NT2/D1 (cell line): ENCODE data around the gene SCD.

Source experiments
- DNase-seq: peaks from one replicate; pipeline ENCODE4 v3.0.0-alpha.2; 2011; ENCODE audit warnings: low read depth, low spot score
- H3K27me3 ChIP-seq: 2 replicates; pipeline ENCODE4 v1.6.0; 2011; ENCODE audit warnings: mild to moderate bottlenecking; ENCODE audit not compliant: insufficient read length, insufficient read depth
- H3K36me3 ChIP-seq: 2 replicates; pipeline ENCODE4 v1.6.1; 2011; ENCODE audit warnings: mild to moderate bottlenecking, low read length, mixed read lengths; ENCODE audit not compliant: insufficient read depth, insufficient read length
- H3K4me1 ChIP-seq: 2 replicates; pipeline ENCODE4 v1.5.1; 2011; ENCODE audit not compliant: insufficient read depth, insufficient read length
- H3K4me3 ChIP-seq: 2 replicates; pipeline ENCODE4 v1.5.1; 2011; ENCODE audit warnings: low read depth; ENCODE audit not compliant: insufficient read length
- H3K9ac ChIP-seq: 2 replicates; pipeline ENCODE4 v1.6.0; 2011; ENCODE audit warnings: low read depth; ENCODE audit not compliant: insufficient read length
- H3K9me3 ChIP-seq: 2 replicates; pipeline ENCODE4 v1.5.1; 2011; ENCODE audit warnings: mild to moderate bottlenecking, low read length; ENCODE audit not compliant: insufficient read depth
- SUZ12 ChIP-seq: IDR thresholded peaks from 2 replicates; pipeline ENCODE4 v1.6.1; 2011; ENCODE audit not compliant: insufficient read length, insufficient read depth; ENCODE audit errors: extremely low read depth
- YY1 ChIP-seq: IDR thresholded peaks from 2 replicates; pipeline ENCODE4 v1.6.1; 2011; ENCODE audit not compliant: insufficient read length, insufficient read depth
- ZNF274 ChIP-seq: IDR thresholded peaks from 2 replicates; pipeline ENCODE4 v1.6.1; 2011; ENCODE audit warnings: mild to moderate bottlenecking, low read depth, low read length

The SCD gene

GRCh38 chr10:100347568-100348195, 649 bp downstream of the SCD start:
- Histone ChIP-seq H3K9ac (peak overlapping the region; percentile 97), H3K4me1 (peaks cover 7% of the 10 kb centered on the region), H3K27me3 (no peaks in the 10 kb centered on the region), H3K4me3 (peak overlapping the region; percentile 95), H3K36me3 (peaks cover 47% of the 10 kb centered on the region), H3K9me3 (no peaks in the 10 kb centered on the region)
- no peak for DNase-seq
- TF ChIP-seq ZNF274 (no peak), YY1 (no peak), SUZ12 (no peak)

GRCh38 chr10:100348389-100348927, 1.4 kb downstream of the SCD start:
- Histone ChIP-seq H3K36me3 (peaks cover 52% of the 10 kb centered on the region), H3K27me3 (no peaks in the 10 kb centered on the region), H3K9me3 (no peaks in the 10 kb centered on the region), H3K4me3 (peak overlapping the region; percentile 95), H3K4me1 (peaks cover 7% of the 10 kb centered on the region), H3K9ac (peak overlapping the region; percentile 97)
- DNase-seq = no peak
- TF ChIP-seq YY1 = no peak
- no peak for TF ChIP-seq SUZ12
- TF ChIP-seq ZNF274 = no peak

- no peak for DNase-seq
- H3K4me1 ChIP-seq = peaks cover 7% of the 10 kb centered on the region
- peaks cover 58% of the 10 kb centered on the region for H3K36me3 ChIP-seq
- H3K4me3 ChIP-seq = peak overlapping the region; percentile 95
- H3K9me3 ChIP-seq = no peaks in the 10 kb centered on the region
- H3K9ac ChIP-seq = peak overlapping the region; percentile 97
- TF ChIP-seq SUZ12 (no peak), ZNF274 (no peak), YY1 (no peak)
- H3K27me3 ChIP-seq = no peaks in the 10 kb centered on the region
Observed at GRCh38 chr10:100349087-100349486, 2.1 kb downstream of the SCD start.

GRCh38 chr10:100349672-100350071, 2.6 kb downstream of the SCD start:
- Histone ChIP-seq H3K36me3 (peaks cover 64% of the 10 kb centered on the region), H3K27me3 (no peaks in the 10 kb centered on the region), H3K9me3 (no peaks in the 10 kb centered on the region), H3K4me1 (peaks cover 10% of the 10 kb centered on the region), H3K9ac (peak overlapping the region; percentile 97), H3K4me3 (peak overlapping the region; percentile 95)
- TF ChIP-seq SUZ12 (no peak), YY1 (no peak), ZNF274 (no peak)
- DNase-seq = no peak

- no peak for DNase-seq
- Histone ChIP-seq H3K9ac (no peak overlapping the region), H3K36me3 (peaks cover 78% of the 10 kb centered on the region), H3K9me3 (no peaks in the 10 kb centered on the region), H3K4me3 (peak overlapping the region; percentile 24), H3K4me1 (peaks cover 10% of the 10 kb centered on the region), H3K27me3 (no peaks in the 10 kb centered on the region)
- TF ChIP-seq SUZ12 (no peak), YY1 (no peak), ZNF274 (no peak)
Observed at GRCh38 chr10:100350914-100351485, 4.0 kb downstream of the SCD start.

- Histone ChIP-seq H3K4me1 (peaks cover 14% of the 10 kb centered on the region), H3K9ac (no peak overlapping the region), H3K4me3 (no peak overlapping the region), H3K9me3 (no peaks in the 10 kb centered on the region), H3K36me3 (peaks cover 92% of the 10 kb centered on the region), H3K27me3 (no peaks in the 10 kb centered on the region)
- TF ChIP-seq ZNF274 (no peak), YY1 (no peak), SUZ12 (no peak)
- DNase-seq = no peak
Observed at GRCh38 chr10:100353770-100354485, 6.9 kb downstream of the SCD start.

- no peak for DNase-seq
- no peak overlapping the region for H3K4me3 ChIP-seq
- peaks cover 91% of the 10 kb centered on the region for H3K36me3 ChIP-seq
- TF ChIP-seq ZNF274 = no peak
- TF ChIP-seq YY1 = no peak
- no peak for TF ChIP-seq SUZ12
- no peak overlapping the region for H3K9ac ChIP-seq
- H3K9me3 ChIP-seq = no peaks in the 10 kb centered on the region
- H3K27me3 ChIP-seq = no peaks in the 10 kb centered on the region
- peaks cover 12% of the 10 kb centered on the region for H3K4me1 ChIP-seq
Observed at GRCh38 chr10:100355086-100355485, 8.1 kb downstream of the SCD start.
